HepG2 (cell line): ENCODE results near the gene YIPF3. TPM values are rescaled to one million over a fixed set of nuclear protein-coding genes. Genes with fewer than 3 reads are reported as not detected.
A peak's percentile ranks its signal among the peaks of the same experiment; 100 is the strongest.

Experiments used
- GLMP ChIP-seq: sonication (generic); formaldehyde crosslinking; IDR thresholded peaks from 2 replicates; pipeline ENCODE4 v1.9.0; 2021; ENCODE audit warnings: missing genetic modification reagents, mild to moderate bottlenecking, borderline replicate concordance
- HNF4A ChIP-seq: sonication (generic); formaldehyde crosslinking; IDR thresholded peaks from 2 replicates; pipeline ENCODE4 v1.4.0; 2020; ENCODE audit warnings: missing genetic modification reagents
- MEIS2 ChIP-seq: sonication (generic); formaldehyde crosslinking; IDR thresholded peaks from 2 replicates; pipeline ENCODE4 v1.9.0; 2021; ENCODE audit warnings: mild to moderate bottlenecking, missing genetic modification reagents
- MLX ChIP-seq: IDR thresholded peaks from 2 replicates; pipeline ENCODE4 v1.6.1; 2016
- MZF1 ChIP-seq: sonication (generic); formaldehyde crosslinking; IDR thresholded peaks from 2 replicates; pipeline ENCODE4 v1.8.1; 2023; ENCODE audit warnings: mild to moderate bottlenecking, missing genetic modification reagents, borderline replicate concordance
- PAWR ChIP-seq: sonication (generic); formaldehyde crosslinking; IDR thresholded peaks from 2 replicates; pipeline ENCODE4 v1.4.0; 2020; ENCODE audit warnings: missing genetic modification reagents, mild to moderate bottlenecking, borderline replicate concordance
- PBX2 ChIP-seq: IDR thresholded peaks from 2 replicates; pipeline ENCODE4 v1.6.1; 2016; ENCODE audit warnings: control low read depth
- PBX3 ChIP-seq: sonication (generic); formaldehyde crosslinking; IDR thresholded peaks from 2 replicates; pipeline ENCODE4 v1.8.1; 2023; ENCODE audit warnings: missing genetic modification reagents, inconsistent platforms, borderline replicate concordance
- RBAK ChIP-seq: sonication (generic); formaldehyde crosslinking; IDR thresholded peaks from 2 replicates; pipeline ENCODE4 v1.5.1; 2020; ENCODE audit warnings: mild to moderate bottlenecking, missing genetic modification reagents
- TCF12 ChIP-seq, 2 experiments: fragments of 450-650 bp in 1 of 2; sonication (generic) in 1 of 2; formaldehyde crosslinking in 1 of 2; IDR thresholded peaks; 2 replicates each; pipeline versions ENCODE4 v1.6.1 to v1.8.0; 2017 to 2022; ENCODE audit warnings: antibody characterized with exemption in 1 of 2, mild to moderate bottlenecking in 1 of 2, missing genetic modification reagents in 1 of 2, moderate library complexity in 1 of 2
- ZMAT5 ChIP-seq: sonication (generic); formaldehyde crosslinking; IDR thresholded peaks from 2 replicates; pipeline ENCODE4 v1.5.0; 2020; ENCODE audit warnings: mild to moderate bottlenecking, low read depth, missing genetic modification reagents, borderline replicate concordance
- ZNF276 ChIP-seq: sonication (generic); formaldehyde crosslinking; IDR thresholded peaks from 2 replicates; pipeline ENCODE4 v1.4.0; 2020; ENCODE audit warnings: mild to moderate bottlenecking, low read depth, missing genetic modification reagents
- ZNF362 ChIP-seq: sonication (generic); formaldehyde crosslinking; IDR thresholded peaks from 2 replicates; pipeline ENCODE4 v1.4.0; 2020; ENCODE audit warnings: missing genetic modification reagents, mild to moderate bottlenecking, borderline replicate concordance
- ZNF512B ChIP-seq: sonication (generic); formaldehyde crosslinking; IDR thresholded peaks from 2 replicates; pipeline ENCODE4 v1.5.1; 2020; ENCODE audit warnings: missing genetic modification reagents, mild to moderate bottlenecking, borderline replicate concordance
- polyA plus RNA-seq, 8 experiments: library from polyadenylated mRNA; depleted of rRNA in 3 of 8; stranded (reverse) in 7 of 8; unstranded in 1 of 8; fragments of >200 nt; fragmentation: Illumina TruSeq in 4 of 8; extraction: Trizol in 4 of 8; gene quantifications; 2 replicates each; pipeline versions ENCODE4 v1.2.1 to v1.2.3, GENCODE V29; 2011 to 2016; ENCODE audit warnings: low read depth in 4 of 8, missing spikeins in 1 of 8, mixed read lengths in 1 of 8; ENCODE audit not compliant: insufficient read depth in 1 of 8
- total RNA-seq, 5 experiments: library from RNA; depleted of rRNA; stranded (reverse); fragments of >200 nt; fragmentation: Illumina TruSeq; extraction: Trizol; gene quantifications; 2 replicates each; pipeline ENCODE4 v1.2.3, GENCODE V29; 2016; ENCODE audit warnings: low read depth in 1 of 5

Gene YIPF3
- total and polyA plus RNA-seq, 2 of the 13 experiments (the other 11 are each of a cell fraction or from before 2014, with no cell fraction given): 107 to 206 TPM

GRCh38 chr6:43516697-43517504, at the start of gene YIPF3, which contains the start of gene POLR1C (continued):
- TF ChIP-seq MEIS2 (CRISPR knock-in tag) (no peak; the same call in 1 of the 2 replicates), ZNF512B (CRISPR knock-in tag) (no peak), MZF1 (CRISPR knock-in tag) (no peak), GLMP (CRISPR knock-in tag) (no peak), HNF4A (CRISPR knock-in tag) (no peak), ZNF362 (CRISPR knock-in tag) (peak; percentile 44; the same call in 1 of the 2 replicates), ZMAT5 (no peak), ZNF276 (CRISPR knock-in tag) (0 out of 2 replicates have a peak, but pooled peaks have one; percentile 89), RBAK (CRISPR knock-in tag) (0 out of 2 replicates have a peak, but pooled peaks have one; percentile 10), PBX2 (CRISPR knock-in tag) (no peak; the same call in 1 of the 2 replicates), PBX3 (no peak; the same call in 1 of the 2 replicates), MLX (no peak), PAWR (CRISPR knock-in tag) (no peak), TCF12 (IDR thresholded peaks at IDR 0.05) (no peak), TCF12 (CRISPR knock-in tag; IDR thresholded peaks at IDR 0.05) (no peak)
